Measurements from ENCODE around the gene AK9. TPM values are rescaled to one million over a fixed set of nuclear protein-coding genes. Genes with fewer than 3 reads are reported as not detected.

Gene AK9
- total and polyA plus RNA-seq, 2 of the 4 experiments (the other 2 are of a cell fraction), result 1.7 to 1.8 TPM

DNA sequence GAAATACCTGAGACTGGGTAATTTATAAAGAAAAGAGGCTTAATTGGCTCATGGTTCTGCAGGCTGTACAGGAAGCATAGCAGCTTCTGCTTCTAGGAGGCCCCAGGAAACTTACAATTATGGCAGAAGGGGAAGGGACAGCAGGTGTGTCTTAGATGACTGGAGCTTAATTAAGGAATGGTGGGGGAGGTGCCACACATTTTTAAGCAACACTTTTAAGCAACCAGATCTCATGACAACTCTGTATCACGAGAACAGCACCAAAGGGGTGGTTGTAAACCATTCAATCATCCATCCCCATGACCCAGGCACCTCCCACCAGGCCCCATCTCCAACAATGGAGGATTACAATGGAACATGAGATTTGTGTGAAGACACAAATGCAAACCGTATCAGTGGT is 27.0 kb upstream of the AK9 start:
- no peak overlapping the region for H3K4me2 ChIP-seq (ENCODE audit: low read depth, low read length)
- H3K4ac ChIP-seq (ENCODE audit: low read depth, low read length), result no peak overlapping the region
- no CpG with 5 or more reads among the region's 2 CpGs for WGBS, 2 experiments (ENCODE audit: extremely low coverage in 2 of 2, insufficient read length in 1 of 2)
- no peaks in the 10 kb centered on the region for H3K4me1 ChIP-seq (ENCODE audit: control insufficient read depth, insufficient read depth, low read length)
- no peak overlapping the region for H2AK9ac ChIP-seq (replicated peaks; ENCODE audit: low read depth, low read length, poor library complexity)
- H3K27me3 ChIP-seq (ENCODE audit: control insufficient read depth, insufficient read depth, low read length), result no peaks in the 10 kb centered on the region
- no peak overlapping the region for H3K9ac ChIP-seq (ENCODE audit: low read depth, low read length)
- dilution Hi-C loops (cut with HindIII; ENCODE audit: low sequenced_read_pairs, unreplicated experiment) (loop anchor here (25.0 kb wide), 1 partner anchor 319 kb away; no protein-coding TSS in a partner anchor), intact Hi-C loops (cut with micrococcal nuclease) (no loop called here), in situ Hi-C loops (cut with MboI; ENCODE audit: low sequenced_read_pairs) (no loop called here)
- no peak overlapping the region for H2BK15ac ChIP-seq (ENCODE audit: low read depth, low read length)
- no peak overlapping the region for H2BK20ac ChIP-seq (ENCODE audit: low read depth, low read length)
- H3K4me3 ChIP-seq (ENCODE audit: insufficient read depth, low read depth, low read length), result no peak overlapping the region
- no peak for ATAC-seq (ENCODE audit: low read depth)
- H3K9me1 ChIP-seq (ENCODE audit: insufficient read depth, low read length), result peaks cover 8% of the 10 kb centered on the region; the same call in 1 of the 2 replicates
- no peak overlapping the region for H3K23ac ChIP-seq (ENCODE audit: low read depth, low read length)
- no peak overlapping the region for H4K5ac ChIP-seq (ENCODE audit: low read depth, low read length)
- CTCF ChIA-PET, result no interaction called here
- H3K27ac ChIP-seq (ENCODE audit: insufficient read depth, low read length), result no peak overlapping the region
- no peak overlapping the region for H3K56ac ChIP-seq (ENCODE audit: extremely low read depth, insufficient read depth, low read length)
- peaks cover 1 to 5% of the 10 kb centered on the region in 2 experiments; a peak in 2 of 4 replicates for H3K79me1 ChIP-seq (ENCODE audit: low read depth in 1 of 2, low read length in 2 of 2)
- no peak overlapping the region for H4K91ac ChIP-seq (ENCODE audit: insufficient read depth, low read depth, low read length)
- no TSS peak for BruUV-seq (replicated peaks)
- TF ChIP-seq, protein P1, sequence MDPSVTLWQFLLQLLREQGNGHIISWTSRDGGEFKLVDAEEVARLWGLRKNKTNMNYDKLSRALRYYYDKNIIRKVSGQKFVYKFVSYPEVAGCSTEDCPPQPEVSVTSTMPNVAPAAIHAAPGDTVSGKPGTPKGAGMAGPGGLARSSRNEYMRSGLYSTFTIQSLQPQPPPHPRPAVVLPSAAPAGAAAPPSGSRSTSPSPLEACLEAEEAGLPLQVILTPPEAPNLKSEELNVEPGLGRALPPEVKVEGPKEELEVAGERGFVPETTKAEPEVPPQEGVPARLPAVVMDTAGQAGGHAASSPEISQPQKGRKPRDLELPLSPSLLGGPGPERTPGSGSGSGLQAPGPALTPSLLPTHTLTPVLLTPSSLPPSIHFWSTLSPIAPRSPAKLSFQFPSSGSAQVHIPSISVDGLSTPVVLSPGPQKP (IDR thresholded peaks at IDR 0.05; ENCODE audit: borderline replicate concordance, low read depth, low read length), result no peak
- TF ChIP-seq MXI1 (IDR thresholded peaks at IDR 0.05; ENCODE audit: borderline replicate concordance, low read depth, low read length) (no peak), SMC3 (IDR thresholded peaks at IDR 0.05; ENCODE audit: low read depth, low read length) (no peak), NFE2L2 (IDR thresholded peaks at IDR 0.05; ENCODE audit: low read depth, low read length) (no peak), FOS (IDR thresholded peaks at IDR 0.05; ENCODE audit: low read depth, low read length) (no peak), CHD1 (IDR thresholded peaks at IDR 0.05; ENCODE audit: low read depth, low read length) (no peak), RFX5 (IDR thresholded peaks at IDR 0.05; ENCODE audit: low read depth, low read length) (no peak), MAZ (IDR thresholded peaks at IDR 0.05; ENCODE audit: borderline replicate concordance, low read depth, low read length) (no peak), MAFK (IDR thresholded peaks at IDR 0.05; ENCODE audit: low read depth, low read length) (no peak), CEBPB (IDR thresholded peaks at IDR 0.05; ENCODE audit: low read depth, low read length) (no peak), RAD21 (IDR thresholded peaks at IDR 0.05; ENCODE audit: low read length) (no peak), RCOR1 (IDR thresholded peaks at IDR 0.05; ENCODE audit: insufficient replicate concordance, low read length) (no peak), POLR2A (IDR thresholded peaks at IDR 0.05; ENCODE audit: low read depth, low read length) (no peak), BHLHE40 (IDR thresholded peaks at IDR 0.05; ENCODE audit: low read depth, low read length) (no peak)
- TF ChIP-seq, protein P2, sequence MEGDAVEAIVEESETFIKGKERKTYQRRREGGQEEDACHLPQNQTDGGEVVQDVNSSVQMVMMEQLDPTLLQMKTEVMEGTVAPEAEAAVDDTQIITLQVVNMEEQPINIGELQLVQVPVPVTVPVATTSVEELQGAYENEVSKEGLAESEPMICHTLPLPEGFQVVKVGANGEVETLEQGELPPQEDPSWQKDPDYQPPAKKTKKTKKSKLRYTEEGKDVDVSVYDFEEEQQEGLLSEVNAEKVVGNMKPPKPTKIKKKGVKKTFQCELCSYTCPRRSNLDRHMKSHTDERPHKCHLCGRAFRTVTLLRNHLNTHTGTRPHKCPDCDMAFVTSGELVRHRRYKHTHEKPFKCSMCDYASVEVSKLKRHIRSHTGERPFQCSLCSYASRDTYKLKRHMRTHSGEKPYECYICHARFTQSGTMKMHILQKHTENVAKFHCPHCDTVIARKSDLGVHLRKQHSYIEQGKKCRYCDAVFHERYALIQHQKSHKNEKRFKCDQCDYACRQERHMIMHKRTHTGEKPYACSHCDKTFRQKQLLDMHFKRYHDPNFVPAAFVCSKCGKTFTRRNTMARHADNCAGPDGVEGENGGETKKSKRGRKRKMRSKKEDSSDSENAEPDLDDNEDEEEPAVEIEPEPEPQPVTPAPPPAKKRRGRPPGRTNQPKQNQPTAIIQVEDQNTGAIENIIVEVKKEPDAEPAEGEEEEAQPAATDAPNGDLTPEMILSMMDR (conservative IDR thresholded peaks at IDR 0.05; ENCODE audit: low read depth, low read length), result no peak
- TF ChIP-seq, protein P3, sequence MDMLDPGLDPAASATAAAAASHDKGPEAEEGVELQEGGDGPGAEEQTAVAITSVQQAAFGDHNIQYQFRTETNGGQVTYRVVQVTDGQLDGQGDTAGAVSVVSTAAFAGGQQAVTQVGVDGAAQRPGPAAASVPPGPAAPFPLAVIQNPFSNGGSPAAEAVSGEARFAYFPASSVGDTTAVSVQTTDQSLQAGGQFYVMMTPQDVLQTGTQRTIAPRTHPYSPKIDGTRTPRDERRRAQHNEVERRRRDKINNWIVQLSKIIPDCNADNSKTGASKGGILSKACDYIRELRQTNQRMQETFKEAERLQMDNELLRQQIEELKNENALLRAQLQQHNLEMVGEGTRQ (IDR thresholded peaks at IDR 0.05; ENCODE audit: low read depth, low read length), result no peak
- H3K18ac ChIP-seq (ENCODE audit: low read depth, low read length), result no peak overlapping the region
- no peaks in the 10 kb centered on the region; the same call in 1 of the 2 replicates for H3K36me3 ChIP-seq (ENCODE audit: control insufficient read depth, insufficient read depth, low read length)
- H4K8ac ChIP-seq (ENCODE audit: low read depth in 2 of 2, low read length in 2 of 2), result no peak overlapping the region
- H2AK5ac ChIP-seq (ENCODE audit: low read depth, low read length), result no peak overlapping the region
- no peak overlapping the region for H3K14ac ChIP-seq (replicated peaks; ENCODE audit: low read depth, low read length)
- no peak overlapping the region for H2AFZ ChIP-seq (replicated peaks; ENCODE audit: low read length, poor library complexity)
- DNase-seq, result no peak
- no peak overlapping the region for H2BK5ac ChIP-seq (ENCODE audit: low read depth, low read length, poor library complexity, severe bottlenecking)
- H3K9me3 ChIP-seq (ENCODE audit: control insufficient read depth, insufficient read depth, low read length), result no peaks in the 10 kb centered on the region
- POLR2A ChIA-PET (ENCODE audit: unreplicated experiment), result no interaction called here
- no peaks in the 10 kb centered on the region for H4K20me1 ChIP-seq (ENCODE audit: insufficient read depth, low read length)
- no peak overlapping the region for H2BK120ac ChIP-seq (ENCODE audit: low read depth, low read length)
